Ascending aorta (tissue), 2 donors: ENCODE data around the gene TMEM151A. TPM values are rescaled to one million over a fixed set of nuclear protein-coding genes. Genes with fewer than 3 reads are reported as not detected.

Source experiments
- DNase-seq, 2 donors: peaks; one replicate each; pipeline ENCODE4 v3.0.0-alpha.2; 2019; ENCODE audit warnings: low spot score in 2 of 2
- H3K27ac ChIP-seq, 2 donors: fragments of 200-600 bp; sonication (generic); one replicate each; pipeline ENCODE4 v1.5.1; 2016 to 2017; ENCODE audit warnings: mild to moderate bottlenecking in 1 of 2
- H3K27me3 ChIP-seq: fragments of 200-600 bp; sonication (generic); one replicate; pipeline ENCODE4 v1.5.1; 2017
- H3K36me3 ChIP-seq, 2 donors: fragments of 200-600 bp; sonication (generic); one replicate each; pipeline ENCODE4 v1.5.1; 2016
- H3K4me1 ChIP-seq, 2 donors: fragments of 200-600 bp; sonication (generic); one replicate each; pipeline ENCODE4 v1.5.1; 2016 to 2017; ENCODE audit warnings: mild to moderate bottlenecking in 1 of 2
- H3K4me3 ChIP-seq, 2 donors: fragments of 200-600 bp; sonication (generic); one replicate each; pipeline ENCODE4 v1.5.1; 2016 to 2017; ENCODE audit warnings: mild to moderate bottlenecking in 1 of 2
- H3K9me3 ChIP-seq, 2 donors: fragments of 200-600 bp; sonication (generic); one replicate each; pipeline ENCODE4 v1.5.1; 2016
- intact Hi-C: fragments of 100-400 bp; cut with DNase I; formaldehyde crosslinking; loops from one replicate; pipeline ENCODE4 v1.15.1; 2023
- total RNA-seq: library from RNA; depleted of rRNA; stranded (reverse); fragments of >200 nt; gene quantifications from one replicate; pipeline ENCODE4 v1.1.0, GENCODE V29; 2016
- TF ChIP-seq, protein P1 (sequence below), 3 experiments: fragments of 200-600 bp in 2 of 3; fragments of 450-650 bp in 1 of 3; sonication (generic) in 2 of 3; IDR thresholded peaks; one replicate each; pipeline ENCODE4 v1.5.1; 2016 to 2019; ENCODE audit warnings: antibody characterized with exemption in 3 of 3, mild to moderate bottlenecking in 1 of 3, moderate library complexity in 1 of 3

Gene TMEM151A
- total RNA-seq, result 3.6 TPM

DNA sequence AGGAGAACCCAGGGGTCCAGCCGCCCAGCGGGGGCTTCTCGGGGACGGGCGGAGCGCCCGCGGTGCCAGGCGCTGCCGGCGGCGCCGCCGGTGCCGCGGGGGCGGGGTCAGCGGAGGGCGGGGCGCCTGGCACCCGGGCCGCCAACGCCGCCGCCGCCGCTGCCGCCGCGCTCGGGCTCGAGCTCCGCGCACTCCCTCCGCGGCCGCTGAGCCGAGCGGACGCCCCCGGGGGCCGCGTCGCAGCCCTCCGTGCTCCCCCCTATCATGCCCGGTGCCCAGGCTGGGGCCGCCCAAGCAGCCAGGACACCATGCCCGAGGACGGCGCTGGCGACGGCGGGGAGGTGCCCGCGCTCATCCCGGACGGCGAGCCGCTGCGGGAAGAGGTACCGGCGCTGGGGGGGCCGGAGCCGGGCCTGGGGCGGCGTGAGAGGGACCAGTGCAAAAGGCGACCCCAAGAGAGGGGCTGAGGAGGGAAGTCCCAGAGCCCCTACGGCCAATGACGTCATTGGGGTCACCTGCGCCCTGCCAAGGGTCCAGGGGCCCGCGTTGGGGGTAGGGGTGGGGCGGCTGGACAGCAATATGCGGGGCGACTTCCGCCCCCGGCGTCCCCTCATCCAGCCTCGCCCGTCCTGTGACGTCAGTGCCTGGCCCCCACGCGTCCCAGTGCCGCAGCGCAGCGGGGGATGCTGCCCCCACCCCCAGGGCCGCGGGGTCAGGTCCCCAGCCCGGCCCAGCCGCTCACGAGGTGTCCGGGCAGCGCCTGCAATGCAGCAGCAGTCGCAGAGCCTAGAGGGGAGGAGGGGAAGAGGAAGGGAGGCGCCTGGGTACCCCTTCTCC lies at the start of gene TMEM151A:
Gene TMEM151A, plus strand, starts transcription at position 189 of the 837 bp plus-strand sequence. Its CDS starts 120 bp downstream, at position 309.
- no peak within 1 kb of the TSS for H3K27ac ChIP-seq
- peaks cover 8 to 22% of the 10 kb centered on the region in 2 donors for H3K4me1 ChIP-seq
- TF ChIP-seq, protein P1, sequence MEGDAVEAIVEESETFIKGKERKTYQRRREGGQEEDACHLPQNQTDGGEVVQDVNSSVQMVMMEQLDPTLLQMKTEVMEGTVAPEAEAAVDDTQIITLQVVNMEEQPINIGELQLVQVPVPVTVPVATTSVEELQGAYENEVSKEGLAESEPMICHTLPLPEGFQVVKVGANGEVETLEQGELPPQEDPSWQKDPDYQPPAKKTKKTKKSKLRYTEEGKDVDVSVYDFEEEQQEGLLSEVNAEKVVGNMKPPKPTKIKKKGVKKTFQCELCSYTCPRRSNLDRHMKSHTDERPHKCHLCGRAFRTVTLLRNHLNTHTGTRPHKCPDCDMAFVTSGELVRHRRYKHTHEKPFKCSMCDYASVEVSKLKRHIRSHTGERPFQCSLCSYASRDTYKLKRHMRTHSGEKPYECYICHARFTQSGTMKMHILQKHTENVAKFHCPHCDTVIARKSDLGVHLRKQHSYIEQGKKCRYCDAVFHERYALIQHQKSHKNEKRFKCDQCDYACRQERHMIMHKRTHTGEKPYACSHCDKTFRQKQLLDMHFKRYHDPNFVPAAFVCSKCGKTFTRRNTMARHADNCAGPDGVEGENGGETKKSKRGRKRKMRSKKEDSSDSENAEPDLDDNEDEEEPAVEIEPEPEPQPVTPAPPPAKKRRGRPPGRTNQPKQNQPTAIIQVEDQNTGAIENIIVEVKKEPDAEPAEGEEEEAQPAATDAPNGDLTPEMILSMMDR (IDR thresholded peaks at IDR 0.05), result no peak
- H3K9me3 ChIP-seq, result no peaks in the 10 kb centered on the region
- peaks cover 8% of the 10 kb centered on the region for H3K27me3 ChIP-seq
- DNase-seq, result peak in 1 of 2 donors; percentile 61
- peak within 1 kb of the TSS; percentile 27 to 67 for H3K4me3 ChIP-seq
- no peaks in the 10 kb centered on the region for H3K36me3 ChIP-seq
- intact Hi-C loops, result no loop called here

DNA sequence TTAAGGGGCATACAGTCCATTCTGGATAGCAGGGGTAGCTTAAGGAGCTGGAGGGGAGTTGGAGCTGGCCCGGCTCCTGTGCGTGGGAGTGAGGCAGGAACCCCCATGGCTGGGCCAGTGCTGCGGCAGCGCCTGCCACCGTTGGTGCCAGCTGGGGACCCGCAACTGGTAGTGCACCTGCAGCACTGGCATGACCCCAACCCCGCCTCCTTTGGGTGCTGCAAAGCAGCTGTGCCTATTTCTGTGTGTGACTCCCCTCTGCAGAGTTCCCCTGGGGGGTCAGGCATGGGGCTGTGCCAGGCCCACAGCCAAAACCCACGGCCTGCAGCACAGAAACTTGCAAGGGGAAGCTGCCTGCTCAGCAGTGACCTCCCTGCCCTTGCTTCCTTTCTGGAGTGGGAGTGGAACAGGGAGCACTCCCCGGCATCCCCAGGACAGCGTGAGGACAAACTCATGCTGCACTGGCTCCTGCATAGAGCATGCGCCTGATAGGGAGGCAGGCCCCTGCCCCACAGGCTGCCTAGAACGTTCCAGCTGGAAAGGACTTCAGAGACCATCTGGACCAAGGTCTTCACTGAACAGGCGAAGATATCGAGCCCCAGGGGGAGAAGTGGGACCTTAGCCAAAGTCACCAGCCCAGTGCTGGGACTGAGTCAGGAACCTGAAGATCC lies 49.5 kb upstream of the TMEM151A start:
- H3K36me3 ChIP-seq, result peaks cover 60 to 72% of the 10 kb centered on the region in 2 donors
- H3K4me3 ChIP-seq, result no peak overlapping the region
- no peak overlapping the region for H3K27ac ChIP-seq
- DNase-seq, result no peak
- intact Hi-C loops, result no loop called here
- H3K9me3 ChIP-seq, result no peaks in the 10 kb centered on the region
- no peaks in the 10 kb centered on the region for H3K27me3 ChIP-seq
- TF ChIP-seq, protein P1 (IDR thresholded peaks at IDR 0.05), result no peak
- H3K4me1 ChIP-seq, result no peaks in the 10 kb centered on the region

DNA sequence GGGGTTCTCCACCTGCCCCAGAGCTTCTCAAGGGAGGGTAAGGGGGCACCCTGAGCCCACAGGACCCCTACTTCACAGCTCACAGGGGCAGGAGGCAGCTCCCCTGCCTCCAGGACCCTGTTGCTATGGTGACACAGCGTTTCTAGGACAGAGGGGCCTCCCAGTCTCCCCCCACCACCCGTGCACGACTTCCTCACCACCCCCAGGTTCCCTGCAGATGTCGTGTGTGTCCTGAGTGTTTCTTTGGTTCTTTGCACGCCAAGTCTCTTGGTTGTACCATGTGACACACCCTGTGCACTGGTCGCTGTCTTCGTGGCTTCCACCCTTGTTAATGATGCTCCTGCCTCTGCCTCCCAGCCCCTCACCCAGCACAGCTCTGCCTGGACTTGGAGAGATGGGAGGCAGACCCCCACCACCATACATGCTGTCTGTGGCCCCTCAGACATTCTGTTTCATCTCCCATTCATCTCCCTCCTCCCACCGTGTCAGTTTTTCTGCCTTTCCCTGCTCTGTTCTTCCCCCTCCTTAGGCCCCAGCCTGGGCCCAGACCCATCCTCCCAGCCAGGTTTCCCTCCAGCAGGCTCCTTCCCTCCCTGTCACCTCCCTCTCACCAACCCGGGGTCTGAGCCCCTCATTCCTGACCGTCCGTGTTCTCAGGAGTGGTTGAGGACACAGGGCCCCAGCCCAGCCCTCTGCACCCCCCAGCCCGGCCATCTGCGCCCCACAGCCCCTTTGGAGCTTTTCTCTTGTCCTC lies 47.7 kb upstream of the TMEM151A start:
- no peaks in the 10 kb centered on the region for H3K9me3 ChIP-seq
- H3K4me1 ChIP-seq, result no peaks in the 10 kb centered on the region
- no peak overlapping the region for H3K4me3 ChIP-seq
- H3K27ac ChIP-seq, result no peak overlapping the region
- peaks cover 49 to 56% of the 10 kb centered on the region in 2 donors for H3K36me3 ChIP-seq
- no peaks in the 10 kb centered on the region for H3K27me3 ChIP-seq
- intact Hi-C loops, result no loop called here
- TF ChIP-seq, protein P1 (IDR thresholded peaks at IDR 0.05), result no peak
- no peak for DNase-seq

DNA sequence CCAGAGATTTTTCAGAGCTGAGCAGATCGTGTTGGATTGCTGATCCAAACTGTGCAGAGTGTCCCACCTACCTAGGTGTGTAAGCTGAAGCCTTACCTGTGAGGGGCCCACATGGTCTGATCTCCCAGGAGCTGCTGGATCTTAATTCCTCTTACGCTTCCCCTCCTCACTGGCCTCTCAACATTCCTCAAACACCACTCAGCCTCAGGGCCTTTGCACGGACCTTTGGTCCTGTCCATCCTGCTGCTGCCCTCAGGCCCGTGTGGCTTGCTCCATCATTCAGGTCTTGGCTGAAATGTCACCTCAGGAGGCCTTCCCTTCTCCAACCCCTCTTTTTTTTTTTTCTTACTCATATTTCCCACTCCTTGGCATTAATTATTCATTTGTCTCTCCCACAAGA lies 44.4 kb upstream of the TMEM151A start:
- Histone ChIP-seq H3K4me1 (no peaks in the 10 kb centered on the region), H3K27ac (no peak overlapping the region), H3K4me3 (no peak overlapping the region), H3K36me3 (peaks cover 19 to 33% of the 10 kb centered on the region in 2 donors), H3K9me3 (no peaks in the 10 kb centered on the region), H3K27me3 (no peaks in the 10 kb centered on the region)
- TF ChIP-seq, protein P1 (IDR thresholded peaks at IDR 0.05), result no peak
- intact Hi-C loops, result no loop called here
- DNase-seq, result no peak

DNA sequence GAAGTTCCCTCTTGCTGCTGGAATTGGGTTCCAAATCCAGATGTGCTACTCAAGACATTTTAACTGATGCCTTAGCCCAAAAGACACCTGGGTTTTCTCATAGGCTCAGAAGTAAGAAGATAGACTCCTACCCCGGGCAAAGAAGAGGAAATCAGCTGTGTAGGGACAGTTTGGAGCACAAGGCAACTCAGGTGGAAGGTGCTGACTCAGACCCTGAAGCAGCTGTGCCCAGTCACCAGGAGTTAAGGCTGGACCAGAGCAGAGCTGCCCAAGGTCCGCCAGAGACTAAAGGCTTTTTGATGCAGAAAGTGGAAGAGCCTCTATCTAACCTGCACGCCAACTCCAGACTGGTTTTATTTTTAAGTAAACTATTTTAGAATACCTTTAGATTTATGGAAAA lies 43.9 kb upstream of the TMEM151A start:
- Histone ChIP-seq H3K27me3 (no peaks in the 10 kb centered on the region), H3K9me3 (no peaks in the 10 kb centered on the region), H3K36me3 (peaks cover 14 to 28% of the 10 kb centered on the region in 2 donors), H3K27ac (no peak overlapping the region), H3K4me3 (no peak overlapping the region), H3K4me1 (no peaks in the 10 kb centered on the region)
- intact Hi-C loops, result no loop called here
- TF ChIP-seq, protein P1 (IDR thresholded peaks at IDR 0.05), result no peak
- no peak for DNase-seq
